ENCODE data around the gene RAB28. TPM values are rescaled to one million over a fixed set of nuclear protein-coding genes. Genes with fewer than 3 reads are reported as not detected.

The RAB28 gene
- total RNA-seq: 10.7 and 15.5 TPM in 2 replicates

GRCh38 chr4:13484122-13484748 is at the start of gene RAB28:
Gene RAB28 (minus strand): TSS chr4:13484340.

Other genes with a start within 250 kb of the RAB28 start
- gene NKX3-2, start 60.2 kb upstream of the RAB28 start, total RNA-seq: 0.74 and 1.2 TPM in 2 replicates
- 7.1 and 11.9 TPM in 2 replicates for gene BOD1L1, start 143.4 kb upstream of the RAB28 start, total RNA-seq